Measurements from ENCODE around the gene PAPSS1. TPM values are rescaled to one million over a fixed set of nuclear protein-coding genes. Genes with fewer than 3 reads are reported as not detected.

Gene PAPSS1
- total and polyA plus RNA-seq, 2 of the 8 experiments (the other 6 are each of a cell fraction or from before 2014, with no cell fraction given), result 79.2 to 98.5 TPM

DNA sequence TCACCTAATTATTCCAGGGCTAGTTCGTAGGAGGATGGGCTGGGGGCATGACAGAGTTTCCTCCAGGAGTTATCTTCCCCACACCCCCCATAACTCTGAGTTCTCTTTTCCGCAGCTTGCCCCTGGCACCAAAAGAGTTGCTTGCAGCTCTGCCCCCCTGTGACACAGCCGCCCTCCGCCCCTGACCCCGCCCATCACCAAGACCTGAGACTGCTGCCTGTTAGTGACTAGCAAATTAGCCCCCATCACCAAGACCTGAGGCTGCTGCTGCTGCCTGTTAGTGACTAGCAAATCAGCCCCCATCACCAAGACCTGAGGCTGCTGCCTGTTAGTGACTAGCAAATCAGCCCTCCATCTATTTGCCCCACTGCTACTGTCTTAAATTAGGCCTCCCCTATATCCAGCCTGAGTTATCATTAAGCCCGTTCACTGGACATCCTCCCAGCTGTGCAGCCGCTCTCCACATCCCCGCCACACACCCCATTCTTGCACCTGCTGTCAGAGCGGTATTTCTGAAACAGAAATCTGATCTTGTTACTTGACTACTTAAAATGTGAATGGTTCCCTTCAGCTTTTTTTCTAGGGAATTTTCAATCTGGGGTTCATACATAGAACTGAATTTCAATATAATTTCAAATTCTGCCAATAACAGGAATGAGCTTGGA, 1.5 kb upstream of the PAPSS1 start (continued):
- TF ChIP-seq SIX5 (IDR thresholded peaks at IDR 0.05; ENCODE audit: low read depth, low read length) (no peak), ZNF274 (IDR thresholded peaks at IDR 0.05; ENCODE audit: borderline replicate concordance, extremely low read depth, low read length) (no peak), TCF12 (IDR thresholded peaks at IDR 0.05; ENCODE audit: low read depth, low read length) (no peak), NRF1 (IDR thresholded peaks at IDR 0.05; ENCODE audit: low read depth, low read length) (no peak), CBX5 (IDR thresholded peaks at IDR 0.05; ENCODE audit: low read depth, low read length) (no peak)

All from H1 (cell line).